Stimulated activated CD8-positive, alpha-beta memory T cell treated with anti-CD3 and anti-CD28 coated beads, Interleukin-15, amount 100 ng/mL, for 24 hours (primary cell): ENCODE results near the gene ITGA7.
A peak's percentile ranks its signal among the peaks of the same experiment; 100 is the strongest.

ENCODE experiments used
- DNase-seq: peaks from one replicate; pipeline ENCODE4 v3.0.0-alpha.2; 2020; ENCODE audit warnings: low read depth

ITGA7 gene

DNA sequence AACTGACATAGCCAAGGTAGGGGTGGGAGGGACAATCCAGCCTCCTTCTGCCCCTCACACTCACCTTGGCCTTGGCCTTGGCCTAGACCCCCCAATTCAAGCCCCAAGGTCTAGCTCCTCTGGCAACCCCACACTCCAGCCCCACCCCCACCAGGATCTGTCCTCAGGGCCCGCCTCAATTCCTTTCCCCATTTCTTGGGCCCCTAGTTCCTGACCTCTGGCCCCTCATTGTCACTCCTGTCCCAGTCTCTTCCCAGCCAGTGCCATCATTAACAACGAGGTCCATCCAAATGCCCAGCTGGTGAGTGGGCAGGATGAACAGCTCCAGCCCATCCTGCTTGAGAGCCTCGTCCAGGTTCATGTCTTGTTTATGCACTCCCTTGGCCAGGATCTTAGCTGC is 28.4 kb upstream of the ITGA7 start:
- DNase-seq = no peak

DNA sequence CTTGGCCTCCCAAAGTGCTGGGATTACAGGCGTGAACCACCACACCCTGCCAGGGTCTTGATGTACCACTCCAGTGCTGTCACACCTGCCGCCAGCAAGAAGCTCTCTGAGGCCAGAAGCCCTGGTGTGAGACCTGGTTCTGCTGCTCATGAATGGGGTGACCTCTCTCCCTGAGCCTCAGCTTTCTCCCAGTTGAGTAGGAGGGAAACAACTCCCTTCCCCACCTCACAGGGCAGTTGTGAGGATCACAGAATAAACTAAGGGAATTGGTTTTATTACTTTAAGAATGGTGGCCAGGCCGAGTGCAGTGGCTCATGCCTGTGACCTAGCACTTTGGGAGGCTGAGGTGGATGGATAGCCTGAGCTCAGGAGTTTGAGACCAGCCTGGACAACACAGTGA is 26.9 kb upstream of the ITGA7 start:
- DNase-seq = no peak

- no peak for DNase-seq
These were observed 26.2 kb upstream of the ITGA7 start for GRCh38 chr12:55733858-55734257.

DNA sequence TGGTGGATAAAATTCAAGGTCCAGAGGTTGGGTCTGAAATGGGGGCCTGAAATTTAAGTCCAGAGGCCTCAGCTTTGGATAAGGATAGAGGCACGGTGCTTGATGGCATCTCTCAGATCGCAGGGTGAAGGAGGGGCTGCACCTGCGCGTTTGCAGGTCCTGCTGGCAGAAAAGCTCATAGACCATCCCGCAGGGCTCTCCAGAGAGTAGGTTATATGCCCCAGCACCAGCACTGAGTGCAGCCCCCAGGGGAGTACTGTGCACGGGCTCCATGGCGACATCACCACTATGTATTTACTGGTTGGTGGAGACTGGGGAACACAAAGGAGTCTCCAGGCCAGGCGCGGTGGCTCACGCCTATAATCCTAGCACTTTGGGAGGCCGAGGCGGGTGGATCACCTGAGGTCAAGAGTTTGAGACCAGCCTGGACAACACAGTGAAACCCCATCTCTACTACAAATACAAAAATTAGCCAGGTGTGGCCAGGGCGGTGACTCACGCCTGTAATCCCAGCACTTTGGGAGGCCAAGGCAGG is 25.4 kb upstream of the ITGA7 start:
- DNase-seq = no peak

- DNase-seq = no peak
These were observed 24.6 kb upstream of the ITGA7 start for GRCh38 chr12:55732288-55732687.

DNA sequence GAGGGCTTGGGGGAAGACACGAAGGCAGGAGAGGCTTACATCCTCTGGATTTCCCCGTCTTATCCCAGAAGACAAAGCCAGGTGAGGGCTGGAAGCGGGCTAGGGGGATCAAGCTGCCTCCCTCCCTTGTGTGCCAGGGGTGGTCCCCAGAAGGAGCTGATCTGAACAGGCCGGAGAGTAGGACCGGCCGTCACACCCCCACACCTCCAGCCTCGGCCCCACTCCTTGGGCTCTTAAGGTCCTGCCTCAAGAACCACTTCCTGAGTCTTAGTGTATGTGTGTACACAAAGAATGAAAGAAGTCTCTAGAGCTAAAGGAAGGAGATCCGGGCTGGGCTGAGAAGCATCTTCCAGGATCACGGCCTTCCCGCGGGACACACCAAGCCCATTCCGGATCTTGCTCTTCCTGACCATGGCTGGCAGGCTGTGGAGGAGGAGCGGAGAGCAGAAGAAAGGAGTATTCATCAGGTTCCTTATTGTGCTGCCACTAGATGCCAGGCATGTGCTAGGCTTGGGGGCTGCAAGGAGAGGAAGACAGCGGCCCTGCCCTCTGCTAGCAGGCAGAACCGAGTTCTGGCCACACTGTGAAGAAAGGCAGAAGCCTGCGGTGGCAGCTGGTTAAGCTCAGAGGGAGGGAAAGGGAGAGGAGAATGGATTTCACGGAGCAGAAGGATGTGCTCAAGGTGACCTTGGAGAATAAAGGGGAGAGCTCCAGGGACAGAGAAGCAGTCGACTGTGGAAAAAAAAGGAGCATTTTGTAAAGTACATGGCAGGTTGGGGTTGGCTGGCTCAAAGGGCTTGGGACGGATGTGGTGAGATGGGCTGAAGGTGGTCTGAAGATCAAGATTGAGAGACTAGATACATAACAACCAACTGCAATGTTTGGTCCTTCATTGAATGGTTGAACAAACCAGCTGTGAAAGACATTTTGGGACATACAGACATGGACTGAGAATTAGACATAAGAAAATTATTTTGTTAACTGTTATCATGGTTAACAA is 22.4 kb upstream of the ITGA7 start:
- DNase-seq = no peak

GRCh38 chr12:55728939-55729818 is 21.5 kb upstream of the ITGA7 start, which contains the start of gene CD63:
CD63 (minus strand) TSS chr12:55729009; CDS start chr12:55728341, 668 bp downstream.
- peak; percentile 58 for DNase-seq

GRCh38 chr12:55728186-55728938 is 20.7 kb upstream of the ITGA7 start:
- DNase-seq = no peak

- DNase-seq = no peak
These were observed 20.0 kb upstream of the ITGA7 start for GRCh38 chr12:55727643-55728185.

DNA sequence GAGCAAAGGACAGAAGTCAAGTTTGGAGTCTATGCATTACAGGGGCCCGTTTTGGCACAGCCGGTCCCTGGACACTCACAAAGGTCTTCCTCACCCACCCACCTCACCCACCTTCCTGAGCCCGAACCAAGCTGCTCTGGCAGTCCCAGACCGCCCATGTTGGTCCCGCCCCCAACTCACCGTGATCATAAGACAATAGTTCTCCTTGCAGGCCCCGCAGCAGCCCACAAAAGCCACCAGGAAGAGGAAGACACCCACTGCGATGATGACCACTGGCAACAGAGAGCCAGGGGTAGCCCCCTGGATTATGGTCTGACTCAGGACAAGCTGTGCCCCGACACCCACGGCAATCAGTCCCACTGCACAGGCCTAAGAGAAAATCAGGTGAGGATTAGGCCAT is 19.3 kb upstream of the ITGA7 start:
- no peak for DNase-seq

DNA sequence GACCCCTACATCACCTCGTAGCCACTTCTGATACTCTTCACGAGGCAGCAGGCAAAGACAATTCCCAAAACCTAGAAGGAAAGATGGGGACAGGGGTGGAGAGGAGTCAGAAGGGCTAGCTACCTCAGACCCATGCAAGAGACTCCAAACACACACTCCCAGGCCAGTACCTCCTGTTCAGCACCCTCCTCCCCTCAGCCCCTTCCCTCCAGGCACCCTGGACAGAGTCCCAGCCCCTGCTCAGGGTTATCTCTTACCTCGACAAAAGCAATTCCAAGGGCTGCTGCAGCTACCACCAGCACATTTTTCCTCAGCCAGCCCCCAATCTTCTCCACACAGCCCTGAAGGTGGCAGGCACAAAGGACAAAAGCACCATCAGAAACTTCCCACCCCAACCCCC is 17.9 kb upstream of the ITGA7 start:
- no peak for DNase-seq

DNA sequence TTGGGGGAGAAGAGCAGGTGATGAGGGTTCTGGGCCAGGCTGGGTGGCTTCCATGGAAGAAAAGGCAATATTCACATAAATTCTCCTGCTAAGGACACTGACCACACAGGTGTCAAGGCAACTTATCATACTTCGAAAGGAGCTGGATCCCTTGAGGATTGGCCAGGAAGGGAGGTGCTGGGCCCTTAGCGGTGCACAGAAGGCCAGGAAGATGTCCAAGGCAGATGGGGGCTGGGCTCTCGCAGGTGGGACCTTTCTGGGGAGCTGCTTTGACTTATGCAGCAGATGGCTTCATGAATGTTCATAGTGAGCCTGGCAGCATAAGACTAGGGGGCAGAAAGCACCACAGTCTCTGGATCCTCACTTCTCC is 17.2 kb upstream of the ITGA7 start:
- DNase-seq = no peak

GRCh38 chr12:55724226-55724939 is 16.7 kb upstream of the ITGA7 start:
- no peak for DNase-seq

DNA sequence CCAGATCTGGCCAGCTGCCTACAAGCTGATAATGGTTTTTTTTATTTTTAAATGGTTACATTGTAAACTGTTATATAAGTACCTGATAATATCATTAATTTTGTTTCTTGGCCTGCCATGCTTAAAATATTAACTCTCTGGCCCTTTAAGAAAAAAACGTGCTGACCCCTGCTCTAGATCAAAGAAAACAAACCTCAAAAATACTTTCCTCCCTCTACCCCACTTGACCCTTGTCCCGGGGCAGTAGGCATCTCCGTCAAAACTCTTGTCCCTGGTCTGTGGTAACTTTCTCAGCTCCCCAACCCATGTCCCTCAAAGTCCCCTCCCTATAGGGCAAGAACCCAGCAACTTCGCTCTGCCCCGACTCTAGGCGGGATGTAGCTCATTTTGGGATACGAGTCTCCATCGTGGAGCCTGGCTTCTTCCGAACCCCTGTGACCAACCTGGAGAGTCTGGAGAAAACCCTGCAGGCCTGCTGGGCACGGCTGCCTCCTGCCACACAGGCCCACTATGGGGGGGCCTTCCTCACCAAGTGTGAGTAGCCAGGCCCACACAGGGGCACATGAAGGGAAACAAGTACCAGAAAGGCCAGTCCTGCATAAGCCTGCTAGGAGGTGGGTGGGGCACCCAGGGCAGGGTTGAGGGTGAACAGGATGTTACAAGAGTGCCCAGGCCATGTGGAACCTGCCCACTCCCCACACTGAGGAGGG is 16.0 kb upstream of the ITGA7 start:
- no peak for DNase-seq

DNA sequence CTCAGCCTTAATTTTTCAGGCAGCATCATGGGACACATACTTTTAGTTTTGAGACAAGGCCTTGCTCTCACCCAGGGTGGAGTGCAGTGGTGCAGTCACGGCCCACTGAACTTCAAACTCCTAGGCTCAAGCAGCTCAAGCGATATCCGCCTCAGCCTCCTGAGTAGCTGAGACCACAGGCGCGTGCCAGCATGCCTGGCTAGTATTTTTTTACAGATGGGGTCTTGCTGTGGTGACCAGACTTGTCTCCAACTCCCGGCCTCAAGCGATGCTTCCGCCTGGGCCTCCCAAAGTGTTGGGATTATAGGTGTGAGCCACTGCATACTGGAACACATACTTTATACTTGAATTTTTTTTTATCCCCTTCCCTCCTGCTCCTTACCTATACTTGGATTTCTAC is 15.2 kb upstream of the ITGA7 start:
- DNase-seq = no peak

- no peak for DNase-seq
These were observed 14.0 kb upstream of the ITGA7 start for GRCh38 chr12:55721601-55722213.

GRCh38 chr12:55720894-55721444 is 13.3 kb upstream of the ITGA7 start:
- no peak for DNase-seq

DNA sequence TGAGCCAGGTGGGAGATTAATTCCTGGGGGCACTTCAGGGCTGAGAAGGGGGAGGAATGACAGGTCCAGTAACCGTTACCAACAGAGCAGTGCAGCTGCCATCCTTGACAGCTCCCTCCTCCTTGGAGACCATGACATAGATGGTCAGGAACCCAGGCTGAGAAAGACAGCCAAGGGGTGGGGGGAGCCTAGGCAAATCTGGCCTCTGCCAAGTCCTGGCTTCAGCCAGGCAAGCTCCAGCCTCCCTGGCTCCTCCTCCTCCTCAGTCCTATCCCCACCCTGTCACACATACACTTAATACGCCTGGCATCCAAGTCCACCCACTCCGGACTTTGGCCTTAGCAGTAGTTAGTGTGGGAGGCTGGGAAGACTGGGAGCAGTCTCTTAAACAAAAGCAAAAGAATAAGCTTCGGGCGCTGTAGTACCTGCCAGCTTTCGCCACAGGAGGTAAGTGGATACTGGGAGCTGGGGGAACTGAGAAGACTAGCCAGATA is 12.4 kb upstream of the ITGA7 start, which contains the start of gene RDH5:
TSS of gene RDH5 (plus strand) at position 323 of the 494 bp plus-strand sequence. CDS start 792 bp downstream, outside the sequence.
- no peak for DNase-seq

DNA sequence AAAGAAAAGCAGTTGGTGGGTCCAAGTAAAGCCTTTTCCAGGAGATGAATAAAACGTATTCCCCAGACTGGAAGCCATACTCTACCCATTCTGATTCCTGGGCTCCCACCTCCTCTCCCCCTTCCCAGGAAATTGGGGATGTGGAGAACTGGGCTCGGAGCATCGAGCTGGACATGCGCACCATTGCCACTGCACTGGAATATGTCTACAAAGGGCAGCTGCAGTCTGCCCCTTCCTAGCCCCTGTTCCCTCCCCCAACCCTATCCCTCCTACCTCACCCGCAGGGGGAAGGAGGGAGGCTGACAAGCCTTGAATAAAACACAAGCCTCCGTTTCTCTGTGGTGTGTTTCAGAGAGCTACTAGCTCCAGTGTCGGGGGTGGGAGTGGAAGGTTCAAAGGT is 11.7 kb upstream of the ITGA7 start:
- no peak for DNase-seq
